Colonic mucosa (tissue), 4 donors: ENCODE data around the gene SELENOF. TPM values are rescaled to one million over a fixed set of nuclear protein-coding genes. Genes with fewer than 3 reads are reported as not detected.

ENCODE experiments used
- DNase-seq: peaks from one replicate; pipeline ENCODE4 v3.0.0-alpha.2; 2020
- H3K27ac ChIP-seq: fragments of 200-600 bp; one replicate; pipeline ENCODE4 v1.8.0; 2021
- H3K27me3 ChIP-seq: fragments of 200-600 bp; one replicate; pipeline ENCODE4 v1.8.0; 2021
- H3K36me3 ChIP-seq: fragments of 200-600 bp; one replicate; pipeline ENCODE4 v1.8.0; 2021
- H3K4me1 ChIP-seq: fragments of 200-600 bp; one replicate; pipeline ENCODE4 v1.8.0; 2021; ENCODE audit warnings: mild to moderate bottlenecking
- H3K4me3 ChIP-seq: fragments of 200-600 bp; one replicate; pipeline ENCODE4 v1.8.0; 2021
- H3K9ac ChIP-seq, 2 donors: one replicate each; pipeline ENCODE4 v1.7.0; 2013; ENCODE audit warnings: control low read depth in 2 of 2, low read depth in 2 of 2, low read length in 2 of 2
- H3K9me3 ChIP-seq: fragments of 200-600 bp; one replicate; pipeline ENCODE4 v1.8.0; 2021
- CTCF ChIP-seq: fragments of 200-600 bp; IDR thresholded peaks from one replicate; pipeline ENCODE4 v1.8.0; 2022; ENCODE audit warnings: antibody characterized with exemption, mild to moderate bottlenecking
- intact Hi-C: fragments of 100-400 bp; cut with DNase I; formaldehyde crosslinking; loops from one replicate; pipeline ENCODE4 v1.14.1; 2022
- total RNA-seq, 2 donors: library from RNA; stranded (reverse); fragmentation: NEBNext Ultra II Directional in 1 of 2; extraction: Animal tissue kit (Norgen Biotek cat#: 25700) in 1 of 2; gene quantifications; one replicate each; pipeline ENCODE4 v1.2.1, GENCODE V29; 2021
- donor health status: healthy.
- donor health status: DM: no; HTN: no; CAD: no.
- donor health status: DM: no; HTN: no; CAD: no.

SELENOF gene
- total RNA-seq, 2 donors from 2014 or later = 207 to 215 TPM

DNA sequence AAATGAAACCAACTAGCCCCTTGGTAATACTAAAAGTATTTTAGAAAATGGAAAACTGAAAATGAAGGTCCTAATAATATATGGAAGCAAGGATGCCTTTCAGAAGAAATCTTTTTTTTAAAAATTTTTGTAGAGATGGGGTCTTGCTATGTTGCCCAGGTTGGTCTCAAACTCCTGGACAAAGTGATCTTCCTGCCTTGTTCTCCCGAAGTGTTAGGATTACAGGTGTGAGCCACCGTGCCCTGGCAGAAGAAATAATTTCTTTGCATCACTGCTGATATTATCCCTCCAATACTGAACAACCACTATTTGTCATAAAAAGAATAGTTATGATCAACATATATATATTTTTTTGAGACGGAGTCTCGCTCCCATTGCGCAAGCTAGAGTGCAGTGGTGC, 25.6 kb downstream of the SELENOF start:
- intact Hi-C loops = no loop called here
- Histone ChIP-seq H3K4me1 (no peaks in the 10 kb centered on the region), H3K9me3 (no peaks in the 10 kb centered on the region), H3K9ac (no peak overlapping the region), H3K27ac (no peak overlapping the region), H3K27me3 (no peaks in the 10 kb centered on the region), H3K36me3 (no peaks in the 10 kb centered on the region), H3K4me3 (no peak overlapping the region)
- no peak for TF ChIP-seq CTCF
- DNase-seq = no peak

- intact Hi-C loops = no loop called here
- DNase-seq = no peak
- H3K9ac ChIP-seq = no peak overlapping the region
Measured at GRCh38 chr1:86887479-86888162, 26.3 kb downstream of the SELENOF start.

DNA sequence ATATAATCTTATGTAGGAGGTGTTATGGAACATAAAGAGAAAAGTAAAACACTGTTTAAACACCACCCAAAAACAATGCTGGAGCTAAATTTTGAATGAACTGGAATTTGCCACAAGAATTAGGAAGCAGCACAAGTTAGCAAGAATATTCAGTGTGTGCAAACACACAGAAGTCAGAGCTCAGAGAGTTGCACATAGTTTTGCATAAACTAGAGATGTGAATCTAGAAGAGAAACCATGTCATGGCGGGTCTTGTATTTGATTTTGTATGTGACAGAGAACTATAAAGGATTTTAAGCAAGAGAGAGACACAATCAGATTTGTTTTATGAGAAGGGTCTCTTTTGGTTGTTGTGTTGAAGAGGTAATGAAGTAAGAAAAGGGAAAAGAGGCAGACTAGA, 38.2 kb downstream of the SELENOF start:
- intact Hi-C loops = no loop called here
- Histone ChIP-seq H3K36me3 (no peaks in the 10 kb centered on the region), H3K27ac (no peak overlapping the region), H3K4me1 (no peaks in the 10 kb centered on the region), H3K9ac (no peak overlapping the region), H3K4me3 (no peak overlapping the region), H3K27me3 (no peaks in the 10 kb centered on the region), H3K9me3 (no peaks in the 10 kb centered on the region)
- no peak for DNase-seq
- TF ChIP-seq CTCF = no peak

More at GRCh38 chr1:86887479-86888162, 26.3 kb downstream of the SELENOF start:
- Histone ChIP-seq H3K36me3 (no peaks in the 10 kb centered on the region), H3K27ac (no peak overlapping the region), H3K4me3 (no peak overlapping the region), H3K27me3 (no peaks in the 10 kb centered on the region), H3K4me1 (no peaks in the 10 kb centered on the region), H3K9me3 (no peaks in the 10 kb centered on the region)
- no peak for TF ChIP-seq CTCF

DNA sequence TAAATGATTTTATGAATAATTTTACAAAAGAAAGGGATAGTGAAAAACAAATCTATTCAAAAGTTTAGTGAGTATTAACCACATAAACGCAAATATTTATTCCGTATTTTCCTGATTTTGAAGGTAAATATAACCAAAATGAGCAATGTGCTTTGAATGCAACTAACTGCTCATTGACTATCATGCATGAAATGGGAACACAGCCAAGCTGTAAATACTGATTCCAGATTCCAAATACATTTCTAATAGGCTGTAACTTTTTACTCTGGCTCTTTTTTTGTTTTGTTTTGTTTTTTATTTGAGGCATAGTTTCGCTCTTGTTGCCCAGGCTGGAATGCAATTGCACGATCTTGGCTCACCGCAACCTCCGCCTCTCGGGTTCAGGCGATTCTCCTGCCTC, 41.8 kb downstream of the SELENOF start:
- Histone ChIP-seq H3K9me3 (no peaks in the 10 kb centered on the region), H3K4me3 (no peak overlapping the region), H3K27me3 (no peaks in the 10 kb centered on the region), H3K36me3 (no peaks in the 10 kb centered on the region), H3K9ac (no peak overlapping the region), H3K4me1 (no peaks in the 10 kb centered on the region), H3K27ac (no peak overlapping the region)
- intact Hi-C loops = no loop called here
- TF ChIP-seq CTCF = no peak
- DNase-seq = no peak

GRCh38 chr1:86871001-86871400, 42.9 kb downstream of the SELENOF start:
- no peaks in the 10 kb centered on the region for H3K36me3 ChIP-seq
- no peak for TF ChIP-seq CTCF
- no peaks in the 10 kb centered on the region for H3K9me3 ChIP-seq
- no peak overlapping the region for H3K4me3 ChIP-seq
- H3K27ac ChIP-seq = no peak overlapping the region
- H3K4me1 ChIP-seq = no peaks in the 10 kb centered on the region
- no peak for DNase-seq
- H3K27me3 ChIP-seq = no peaks in the 10 kb centered on the region
- no peak overlapping the region for H3K9ac ChIP-seq
- intact Hi-C loops = no loop called here
